Breast epithelium (tissue), 4 donors: Measurements from ENCODE around the gene MNT. TPM values are rescaled to one million over a fixed set of nuclear protein-coding genes. Genes with fewer than 3 reads are reported as not detected.

Experiments used
- DNase-seq, 2 donors: peaks; one replicate each; pipeline ENCODE4 v3.0.0-alpha.2; 2019; ENCODE audit warnings: low spot score in 2 of 2
- H3K27ac ChIP-seq, 2 donors: fragments of 200-600 bp; sonication (generic) in 1 of 2; one replicate each; pipeline ENCODE4 v1.5.1; 2016 to 2019; ENCODE audit warnings: mild to moderate bottlenecking in 1 of 2
- H3K27me3 ChIP-seq, 2 donors: fragments of 200-600 bp; sonication (generic) in 1 of 2; one replicate each; pipeline versions ENCODE4 v1.5.1 to v1.6.0; 2017 to 2019; ENCODE audit warnings: control low read depth in 1 of 2, mild to moderate bottlenecking in 1 of 2
- H3K36me3 ChIP-seq: fragments of 200-600 bp; one replicate; pipeline ENCODE4 v1.5.1; 2019
- H3K4me1 ChIP-seq, 2 donors: fragments of 200-600 bp; sonication (generic); one replicate each; pipeline ENCODE4 v1.5.1; 2016 to 2019; ENCODE audit warnings: control low read depth in 1 of 2
- H3K4me3 ChIP-seq, 3 donors: fragments of 200-600 bp; sonication (generic); 1 replicate in 2 of 3; 2 replicates in 1 of 3; pipeline ENCODE4 v1.5.1; 2016 to 2019; ENCODE audit warnings: mild to moderate bottlenecking in 3 of 3, moderate library complexity in 2 of 3
- H3K9me3 ChIP-seq, 2 donors: fragments of 200-600 bp; sonication (generic) in 1 of 2; one replicate each; pipeline ENCODE4 v1.5.1; 2016 to 2019; ENCODE audit warnings: control low read depth in 1 of 2
- CTCF ChIP-seq, 3 donors: fragments of 450-650 bp; IDR thresholded peaks; one replicate each; pipeline ENCODE4 v1.5.1; 2016 to 2017; ENCODE audit warnings: antibody characterized with exemption in 3 of 3, mild to moderate bottlenecking in 3 of 3, moderate library complexity in 3 of 3
- POLR2A ChIP-seq: fragments of 450-650 bp; IDR thresholded peaks from one replicate; pipeline ENCODE4 v1.6.1; 2016; ENCODE audit warnings: antibody characterized with exemption, mild to moderate bottlenecking, moderate library complexity
- POLR2AphosphoS5 ChIP-seq, 3 donors: sonication (generic); formaldehyde crosslinking; IDR thresholded peaks; one replicate each; pipeline ENCODE4 v1.6.1; 2017; ENCODE audit warnings: antibody characterized with exemption in 3 of 3
- intact Hi-C: fragments of 100-400 bp; cut with DNase I; formaldehyde crosslinking; loops from one replicate; pipeline ENCODE4 v1.15.1; 2023; ENCODE audit warnings: low total_unique reads
- total RNA-seq, 3 donors: library from RNA; depleted of rRNA; stranded (reverse); fragments of >200 nt; gene quantifications; one replicate each; pipeline ENCODE4 v1.1.0, GENCODE V29; 2016

The MNT gene
- total RNA-seq, 3 donors from 2014 or later: 7.7 to 10.2 (median 8.8) TPM

DNA sequence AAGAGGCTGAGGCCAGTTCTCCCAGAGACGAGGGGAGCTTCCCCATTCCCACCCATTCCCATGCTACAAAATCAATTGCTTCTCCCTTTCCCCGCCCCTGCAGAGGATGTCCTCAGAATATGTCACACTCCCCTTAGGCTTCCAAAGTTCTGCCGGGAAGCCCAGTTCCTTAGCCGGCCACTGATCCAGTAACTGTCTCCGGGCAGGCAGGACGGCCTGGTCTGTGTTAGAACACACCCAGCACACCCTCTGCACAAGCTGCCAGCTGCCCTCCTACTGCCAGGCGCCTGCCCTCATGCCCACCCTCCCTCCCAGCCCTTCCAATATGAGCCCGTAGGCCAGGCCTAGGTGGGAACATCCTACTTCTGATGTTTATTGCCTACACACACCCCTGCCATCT is 32.5 kb downstream of the MNT start:
- H3K4me1 ChIP-seq: peaks cover 0 to 1% of the 10 kb centered on the region in 2 donors
- DNase-seq: no peak
- no peak overlapping the region for H3K4me3 ChIP-seq
- H3K36me3 ChIP-seq: no peaks in the 10 kb centered on the region
- no peaks in the 10 kb centered on the region for H3K9me3 ChIP-seq
- TF ChIP-seq CTCF (IDR thresholded peaks at IDR 0.05): no peak
- no peak for TF ChIP-seq POLR2A
- TF ChIP-seq POLR2AphosphoS5 (IDR thresholded peaks at IDR 0.05): no peak
- intact Hi-C loops: no loop called here
- no peak overlapping the region for H3K27ac ChIP-seq
- H3K27me3 ChIP-seq: no peaks in the 10 kb centered on the region

- Histone ChIP-seq H3K4me3 (no peak overlapping the region), H3K36me3 (no peaks in the 10 kb centered on the region), H3K4me1 (no peaks in the 10 kb centered on the region), H3K27ac (no peak overlapping the region), H3K9me3 (no peaks in the 10 kb centered on the region), H3K27me3 (no peaks in the 10 kb centered on the region)
- intact Hi-C loops: no loop called here
- DNase-seq: no peak
- TF ChIP-seq POLR2AphosphoS5 (IDR thresholded peaks at IDR 0.05) (no peak), CTCF (IDR thresholded peaks at IDR 0.05) (no peak), POLR2A (no peak)
These were observed 33.9 kb downstream of the MNT start for GRCh38 chr17:2366747-2367494.

GRCh38 chr17:2365132-2365531 is 35.7 kb downstream of the MNT start:
- intact Hi-C loops: no loop called here
- Histone ChIP-seq H3K36me3 (no peaks in the 10 kb centered on the region), H3K27ac (no peak overlapping the region), H3K4me3 (no peak overlapping the region), H3K9me3 (no peaks in the 10 kb centered on the region), H3K27me3 (no peaks in the 10 kb centered on the region), H3K4me1 (no peaks in the 10 kb centered on the region)
- TF ChIP-seq POLR2A (no peak), CTCF (IDR thresholded peaks at IDR 0.05) (no peak), POLR2AphosphoS5 (IDR thresholded peaks at IDR 0.05) (no peak)
- DNase-seq: no peak

- H3K27ac ChIP-seq: no peak overlapping the region
- no peaks in the 10 kb centered on the region for H3K4me1 ChIP-seq
- intact Hi-C loops: no loop called here
- DNase-seq: no peak
- H3K4me3 ChIP-seq: no peak overlapping the region
- no peaks in the 10 kb centered on the region for H3K27me3 ChIP-seq
- no peaks in the 10 kb centered on the region for H3K9me3 ChIP-seq
- H3K36me3 ChIP-seq: no peaks in the 10 kb centered on the region
- TF ChIP-seq CTCF (IDR thresholded peaks at IDR 0.05) (no peak), POLR2A (no peak), POLR2AphosphoS5 (IDR thresholded peaks at IDR 0.05) (no peak)
These were observed 36.1 kb downstream of the MNT start for GRCh38 chr17:2364763-2365116.

DNA sequence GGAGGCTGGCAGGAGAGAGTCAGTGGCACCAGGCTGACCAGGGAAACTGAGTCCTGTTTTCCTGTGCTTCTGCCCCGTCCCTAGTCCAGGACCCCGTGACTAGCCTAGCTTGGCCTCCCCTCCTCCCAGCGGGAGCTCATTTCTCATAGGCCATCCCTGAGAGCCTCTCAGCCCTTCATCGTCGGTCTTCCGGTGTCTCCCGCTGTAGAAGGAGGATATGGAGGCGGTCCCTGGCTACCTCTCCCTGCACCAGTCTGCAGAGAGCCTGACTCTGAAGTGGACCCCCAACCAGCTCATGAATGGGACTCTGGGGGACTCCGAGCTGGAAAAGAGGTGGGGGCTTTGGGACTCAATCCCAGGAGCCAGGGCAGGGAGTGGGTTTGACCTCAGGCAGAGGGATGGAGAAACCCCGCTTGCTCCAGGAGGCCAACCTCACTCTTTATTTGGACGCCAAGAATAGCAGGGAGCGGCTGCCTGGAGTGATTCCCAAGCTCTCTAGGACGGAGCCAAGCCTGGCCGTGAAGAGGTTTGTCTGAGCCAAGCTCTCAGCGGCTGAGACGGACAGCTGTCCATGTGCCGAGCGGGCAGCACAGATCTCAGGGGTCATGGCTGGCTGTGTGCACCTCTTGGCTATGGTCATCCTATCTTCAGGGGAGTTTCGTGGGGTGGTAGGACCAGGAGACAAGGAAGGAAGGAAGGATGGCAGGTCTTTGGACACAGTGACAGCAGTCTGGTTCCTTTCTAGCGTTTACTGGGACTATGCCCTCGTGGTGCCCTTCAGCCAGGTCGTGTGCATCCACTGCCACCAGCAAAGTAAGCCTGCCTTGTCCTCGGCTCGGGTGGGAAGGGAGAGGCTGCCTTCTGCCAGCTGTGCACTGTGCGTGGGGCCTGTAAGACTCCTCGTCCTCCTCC is 36.8 kb downstream of the MNT start:
- TF ChIP-seq POLR2AphosphoS5 (IDR thresholded peaks at IDR 0.05): no peak
- Histone ChIP-seq H3K9me3 (no peaks in the 10 kb centered on the region), H3K27ac (peak overlapping the region in 1 of 2 donors; percentile 13), H3K4me3 (no peak overlapping the region), H3K27me3 (no peaks in the 10 kb centered on the region), H3K4me1 (no peaks in the 10 kb centered on the region), H3K36me3 (no peaks in the 10 kb centered on the region)
- no peak for DNase-seq
- intact Hi-C loops: no loop called here
